DOHH2 (cell line): ENCODE results near the gene REXO4.
"Not testable (repeated sequence)": the region's sequence is repeated elsewhere in the genome, so short reads cannot be mapped to it uniquely, and the experiment has no call there.

ENCODE experiments used
- H3F3A ChIP-seq: fragments of 200-600 bp; sonication (generic), shearing (Covaris generic); 2 replicates; pipeline ENCODE4 v1.6.0; 2016; ENCODE audit warnings: antibody characterized with exemption, mild to moderate bottlenecking; ENCODE audit not compliant: control insufficient read depth, insufficient read depth
- H3K27ac ChIP-seq: fragments of 200-600 bp; sonication (generic); 2 replicates; pipeline ENCODE4 v1.5.1; 2014; ENCODE audit warnings: low read depth, mild to moderate bottlenecking, low read length, moderate library complexity
- H3K27me3 ChIP-seq: fragments of 200-600 bp; sonication (generic); 2 replicates; pipeline ENCODE4 v1.6.1; 2014; ENCODE audit warnings: mild to moderate bottlenecking, low read length, mixed read lengths; ENCODE audit not compliant: control insufficient read depth
- H3K36me3 ChIP-seq: fragments of 200-600 bp; sonication (generic); 2 replicates; pipeline ENCODE4 v1.6.1; 2014; ENCODE audit warnings: mild to moderate bottlenecking, low read length, moderate library complexity, mixed read lengths; ENCODE audit not compliant: control insufficient read depth
- H3K4me1 ChIP-seq: fragments of 200-600 bp; sonication (generic); 2 replicates; pipeline ENCODE4 v1.6.1; 2014; ENCODE audit warnings: mild to moderate bottlenecking, low read length, mixed read lengths; ENCODE audit not compliant: control insufficient read depth
- H3K4me2 ChIP-seq: fragments of 200-600 bp; sonication (generic); 2 replicates; pipeline ENCODE4 v1.6.0; 2014; ENCODE audit warnings: mild to moderate bottlenecking, low read length, moderate library complexity
- H3K4me3 ChIP-seq: fragments of 200-600 bp; sonication (generic); 2 replicates; pipeline ENCODE4 v1.5.1; 2014; ENCODE audit warnings: mild to moderate bottlenecking, low read length, mixed read lengths
- H3K79me2 ChIP-seq: fragments of 200-600 bp; sonication (generic); 2 replicates; pipeline ENCODE4 v1.6.1; 2014; ENCODE audit warnings: mild to moderate bottlenecking, low read length, mixed read lengths; ENCODE audit not compliant: control insufficient read depth
- H3K9me2 ChIP-seq: fragments of 200-600 bp; sonication (generic); replicated peaks from 2 replicates; pipeline ENCODE4 v1.6.1; 2014; ENCODE audit warnings: mild to moderate bottlenecking, low read length, mixed read lengths; ENCODE audit not compliant: control insufficient read depth
- H3K9me3 ChIP-seq: fragments of 200-600 bp; sonication (generic); 2 replicates; pipeline ENCODE4 v1.6.1; 2014; ENCODE audit warnings: antibody characterized with exemption, low read length, mixed read lengths; ENCODE audit not compliant: control insufficient read depth, insufficient read depth
- H4K20me1 ChIP-seq: fragments of 200-600 bp; sonication (generic); 2 replicates; pipeline ENCODE4 v1.6.0; 2014; ENCODE audit warnings: low read depth, mild to moderate bottlenecking, antibody characterized with exemption, low read length, moderate library complexity; ENCODE audit not compliant: control insufficient read depth, insufficient read depth
- CTCF ChIP-seq: fragments of 200-600 bp; sonication (generic); IDR thresholded peaks from one replicate; pipeline ENCODE4 v1.5.1; 2014; ENCODE audit warnings: antibody characterized with exemption, mild to moderate bottlenecking, low read depth, low read length; ENCODE audit not compliant: poor library complexity, severe bottlenecking
- EZH2phosphoT487 ChIP-seq: fragments of 200-600 bp; sonication (generic); IDR thresholded peaks from 2 replicates; pipeline ENCODE4 v1.6.1; 2017; ENCODE audit warnings: borderline replicate concordance, mild to moderate bottlenecking, antibody characterized with exemption, low read length, moderate library complexity, mixed read lengths

REXO4 gene

GRCh38 chr9:133377721-133378216 lies 40.0 kb downstream of the REXO4 start:
- no peaks in the 10 kb centered on the region for H3F3A ChIP-seq
- TF ChIP-seq CTCF (no peak), EZH2phosphoT487 (no peak)
- H3K36me3 ChIP-seq, result peaks cover 16% of the 10 kb centered on the region
- peaks cover 30% of the 10 kb centered on the region for H3K4me1 ChIP-seq
- peaks cover 31% of the 10 kb centered on the region for H3K79me2 ChIP-seq
- peaks cover 6% of the 10 kb centered on the region; the same call in 1 of the 2 replicates for H3K9me3 ChIP-seq
- H4K20me1 ChIP-seq, result peaks cover 6% of the 10 kb centered on the region; the same call in 1 of the 2 replicates
- no peak overlapping the region for H3K4me3 ChIP-seq
- no peak overlapping the region for H3K27ac ChIP-seq
- peaks cover 5% of the 10 kb centered on the region; the same call in 1 of the 2 replicates for H3K27me3 ChIP-seq
- no peaks in the 10 kb centered on the region for H3K9me2 ChIP-seq
- H3K4me2 ChIP-seq, result no peak overlapping the region

- peaks cover 36% of the 10 kb centered on the region for H3K79me2 ChIP-seq
- not testable (repeated sequence) for H3F3A ChIP-seq, H3K27me3 ChIP-seq, H3K4me3 ChIP-seq, H3K27ac ChIP-seq, H3K9me2 ChIP-seq, H3K9me3 ChIP-seq, H4K20me1 ChIP-seq, H3K4me2 ChIP-seq
- peaks cover 20% of the 10 kb centered on the region for H3K36me3 ChIP-seq
- peaks cover 35% of the 10 kb centered on the region for H3K4me1 ChIP-seq
Observed at GRCh38 chr9:133377280-133377679, 40.5 kb downstream of the REXO4 start.

GRCh38 chr9:133375724-133376654 lies 41.8 kb downstream of the REXO4 start, which contains the start of the genes STKLD1 and SURF4:
STKLD1 (plus strand) TSS chr9:133376366; CDS start chr9:133376474, 108 bp downstream.
SURF4 (minus strand) TSS chr9:133376060; CDS start chr9:133375969, 91 bp downstream.
- Histone ChIP-seq H3K79me2 (peaks cover 49% of the 10 kb centered on the region), H3K4me2 (peak within 1 kb of the TSS; percentile 90), H3K9me3 (no peaks in the 10 kb centered on the region), H3K27me3 (peaks cover 5% of the 10 kb centered on the region; the same call in 1 of the 2 replicates), H3K9me2 (no peaks in the 10 kb centered on the region), H3K4me1 (peaks cover 48% of the 10 kb centered on the region), H3K4me3 (peak within 1 kb of the TSS; percentile 90), H3F3A (peaks cover 2% of the 10 kb centered on the region; the same call in 1 of the 2 replicates), H3K27ac (peak within 1 kb of the TSS; percentile 57), H3K36me3 (peaks cover 31% of the 10 kb centered on the region), H4K20me1 (peaks cover 17% of the 10 kb centered on the region)
- TF ChIP-seq EZH2phosphoT487 (no peak), CTCF (no peak)
